Measurements from ENCODE around the gene PMAIP1. TPM values are rescaled to one million over a fixed set of nuclear protein-coding genes. Genes with fewer than 3 reads are reported as not detected.

The PMAIP1 gene
- total RNA-seq, 2 experiments from 2014 or later, result 92.8 to 98.9 TPM

DNA sequence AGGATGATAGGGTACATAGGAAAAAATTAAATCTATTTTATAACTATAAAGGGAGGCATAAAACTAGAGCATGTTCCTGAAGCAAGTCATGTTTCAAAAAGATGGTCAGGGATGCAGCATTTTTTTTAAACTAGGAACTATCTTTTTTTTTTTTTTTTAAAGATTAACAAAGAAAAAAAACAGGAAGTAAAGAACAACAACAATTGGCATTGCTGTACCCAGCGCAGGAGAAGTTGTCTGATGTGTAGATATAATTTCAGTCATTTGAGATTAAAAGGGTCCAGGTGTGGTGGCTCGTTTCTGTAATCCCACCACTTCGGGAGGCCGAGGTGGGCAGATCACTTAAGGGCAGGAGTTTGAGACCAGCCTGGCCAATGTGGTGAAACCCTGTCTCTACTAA lies 41.5 kb downstream of the PMAIP1 start:
- Mint-ChIP-seq H3K27ac (no peak overlapping the region), H3K9me3 (no peaks in the 10 kb centered on the region), H3K36me3 (ENCODE audit: low read depth) (no peaks in the 10 kb centered on the region), H3K27me3 (no peaks in the 10 kb centered on the region), H3K4me1 (ENCODE audit: low read depth) (no peaks in the 10 kb centered on the region), H3K4me3 (no peak overlapping the region)
- DNase-seq (no peak), ATAC-seq (no peak)
- ChIA-PET POLR2A (no interaction called here), CTCF (interaction anchor here (1.1 kb wide), 1 partner anchor 9 kb away, joined by 3 read pairs; no protein-coding TSS in a partner anchor)
- intact Hi-C loops (cut with micrococcal nuclease), result no loop called here
- no peak for TF ChIP-seq CTCF (IDR thresholded peaks at IDR 0.05)

DNA sequence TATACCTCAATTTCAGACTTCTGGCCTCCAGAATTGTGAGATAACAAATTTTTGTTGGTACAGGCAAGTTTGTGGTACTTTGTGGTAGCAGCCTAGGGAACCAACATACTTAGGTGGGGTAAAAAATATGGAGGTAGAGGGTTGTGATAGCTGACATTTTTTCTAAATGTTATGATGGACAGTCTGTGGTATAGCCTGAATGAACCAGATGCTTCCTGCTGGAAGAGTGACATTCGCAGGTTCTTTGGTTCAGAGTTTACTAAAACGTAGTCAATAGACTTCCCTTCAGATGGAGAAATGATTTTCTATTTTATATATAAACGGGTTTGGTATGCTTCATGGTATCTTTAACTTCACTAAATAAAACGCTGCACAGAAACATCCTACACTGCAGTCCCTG lies 42.8 kb downstream of the PMAIP1 start:
- TF ChIP-seq CTCF (IDR thresholded peaks at IDR 0.05), result no peak
- ChIA-PET CTCF (no interaction called here), POLR2A (interaction anchor here (0.6 to 1.6 kb wide), 2 partner anchors 11 to 42 kb away, joined by 3 read pairs; no protein-coding TSS in a partner anchor)
- no peaks in the 10 kb centered on the region for H3K27me3 Mint-ChIP-seq
- no peaks in the 10 kb centered on the region for H3K4me1 Mint-ChIP-seq (ENCODE audit: low read depth)
- intact Hi-C loops (cut with micrococcal nuclease), result no loop called here
- ATAC-seq (no peak), DNase-seq (no peak)
- no peaks in the 10 kb centered on the region for H3K36me3 Mint-ChIP-seq (ENCODE audit: low read depth)
- H3K27ac Mint-ChIP-seq, result no peak overlapping the region
- no peaks in the 10 kb centered on the region for H3K9me3 Mint-ChIP-seq
- H3K4me3 Mint-ChIP-seq, result no peak overlapping the region

GRCh38 chr18:59945544-59945943 lies 45.7 kb downstream of the PMAIP1 start:
- no peak overlapping the region for H3K4me3 Mint-ChIP-seq
- ChIA-PET POLR2A (no interaction called here), CTCF (no interaction called here)
- TF ChIP-seq CTCF (IDR thresholded peaks at IDR 0.05), result no peak
- H3K27ac Mint-ChIP-seq, result no peak overlapping the region
- H3K4me1 Mint-ChIP-seq (ENCODE audit: low read depth), result peaks cover 3% of the 10 kb centered on the region
- ATAC-seq, result no peak
- H3K9me3 Mint-ChIP-seq, result no peaks in the 10 kb centered on the region
- intact Hi-C loops (cut with micrococcal nuclease), result no loop called here
- no peak for DNase-seq
- H3K27me3 Mint-ChIP-seq, result no peaks in the 10 kb centered on the region
- H3K36me3 Mint-ChIP-seq (ENCODE audit: low read depth), result no peaks in the 10 kb centered on the region

DNA sequence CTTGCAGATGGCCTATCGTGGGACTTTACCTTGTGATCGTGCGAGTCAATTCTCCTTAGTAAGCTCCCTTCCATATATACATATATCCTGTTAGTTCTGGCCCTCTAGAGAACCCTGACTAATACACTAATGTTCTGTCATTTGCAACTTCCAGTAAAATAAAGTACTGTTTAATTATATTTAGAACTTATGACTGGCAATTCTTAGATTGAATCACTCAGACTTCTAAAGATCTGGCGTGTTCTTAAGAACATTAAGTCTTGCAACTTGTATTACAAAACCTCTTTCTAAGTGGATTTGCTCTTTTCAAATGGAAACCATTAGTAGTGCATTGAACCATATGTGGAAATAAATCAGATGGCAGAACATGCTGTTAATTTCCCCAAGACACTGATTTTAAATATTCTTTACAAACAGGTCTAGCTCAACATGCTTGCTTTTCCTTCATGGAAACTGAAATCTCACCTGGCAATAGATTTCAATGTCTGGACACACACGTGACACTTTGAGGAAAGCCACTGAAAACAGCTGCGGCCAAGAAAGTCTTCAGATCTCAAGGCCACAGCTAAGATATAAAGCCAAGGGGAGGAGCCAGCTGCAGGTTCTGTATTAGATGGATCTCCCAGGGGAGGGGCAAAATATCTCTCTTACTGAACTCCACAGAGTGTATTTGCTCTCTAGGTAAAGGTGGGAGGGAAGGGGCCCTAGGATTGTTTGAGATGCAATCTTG lies 50.6 kb downstream of the PMAIP1 start:
- no peak overlapping the region for H3K27ac Mint-ChIP-seq
- POLR2A ChIA-PET, result no interaction called here

More for the DNA sequence above, 50.6 kb downstream of the PMAIP1 start:
- intact Hi-C loops (cut with micrococcal nuclease), result loop anchor here (5.0 kb wide), 1 partner anchor 43 kb away; no protein-coding TSS in a partner anchor
- ATAC-seq (peak; percentile 14), DNase-seq (peak; percentile 17)
- Mint-ChIP-seq H3K4me1 (ENCODE audit: low read depth) (peaks cover 18% of the 10 kb centered on the region), H3K9me3 (no peaks in the 10 kb centered on the region), H3K27me3 (peaks cover 3% of the 10 kb centered on the region), H3K36me3 (ENCODE audit: low read depth) (no peaks in the 10 kb centered on the region), H3K4me3 (no peak overlapping the region)
- TF ChIP-seq CTCF (IDR thresholded peaks at IDR 0.05), result no peak
- CTCF ChIA-PET, result no interaction called here
